Transverse colon (tissue), 4 donors: Measurements from ENCODE around the gene SMAP1.

ENCODE experiments used
- EP300 ChIP-seq: sonication (generic); formaldehyde crosslinking; IDR thresholded peaks from one replicate; pipeline ENCODE4 v1.6.1; 2017; ENCODE audit warnings: antibody characterized with exemption, low read depth
- POLR2A ChIP-seq: fragments of 450-650 bp; IDR thresholded peaks from one replicate; pipeline ENCODE4 v1.6.1; 2016; ENCODE audit warnings: antibody characterized with exemption, mild to moderate bottlenecking, moderate library complexity
- POLR2AphosphoS5 ChIP-seq, 3 donors: sonication (generic); formaldehyde crosslinking; IDR thresholded peaks; one replicate each; pipeline ENCODE4 v1.6.1; 2016; ENCODE audit warnings: antibody characterized with exemption in 3 of 3
- TF ChIP-seq, protein P1 (sequence below), 5 experiments: fragments of 200-600 bp in 3 of 5; fragments of 450-650 bp in 2 of 5; sonication (generic) in 3 of 5; IDR thresholded peaks; 1 replicate in 2 of 5; 2 replicates in 3 of 5; pipeline ENCODE4 v1.5.1; 2016 to 2017; ENCODE audit warnings: antibody characterized with exemption in 5 of 5, inconsistent platforms in 3 of 5, mild to moderate bottlenecking in 2 of 5, moderate library complexity in 1 of 5

DNA sequence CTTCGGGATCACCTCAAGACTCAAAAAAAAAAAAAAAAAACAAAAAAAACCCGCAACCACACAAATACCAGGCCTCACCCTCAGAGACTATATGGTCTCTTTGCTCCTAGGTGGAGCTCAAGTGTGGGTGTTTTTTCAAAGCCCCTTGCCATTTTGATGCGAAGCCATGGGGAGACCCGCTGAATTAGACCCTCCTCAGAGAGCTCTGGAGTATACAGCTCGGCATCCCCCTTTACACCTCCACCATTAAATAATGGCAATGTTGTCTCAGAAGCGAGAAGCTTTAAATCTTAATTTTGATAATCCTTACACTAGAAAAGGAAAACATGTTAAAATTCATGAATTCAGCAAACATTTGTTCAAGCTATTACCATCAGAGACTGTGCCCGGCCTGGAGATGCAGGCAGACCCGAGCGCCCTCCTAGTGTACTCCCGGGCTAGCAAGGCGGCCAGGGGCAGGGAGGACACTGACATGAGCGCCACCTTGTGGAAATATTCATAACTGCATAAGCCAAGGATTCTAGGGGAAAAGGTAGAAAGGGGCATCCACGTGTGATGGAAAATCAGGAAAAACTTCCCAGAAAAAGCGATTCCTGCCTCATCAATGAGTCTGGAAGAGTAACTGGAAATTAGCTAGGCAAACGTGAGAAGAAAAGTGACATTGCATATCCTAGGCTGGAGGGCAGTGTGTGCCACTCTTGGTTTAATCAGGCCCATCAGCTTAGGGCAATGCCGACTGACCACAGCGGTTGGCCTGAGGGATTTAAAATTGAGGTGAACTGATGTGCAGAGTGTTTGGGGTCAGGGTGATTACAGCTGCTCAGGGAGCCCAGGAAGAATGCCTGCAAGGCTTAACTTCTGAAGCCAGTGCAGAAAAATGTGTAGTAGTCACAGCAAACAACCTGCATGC, 216.6 kb downstream of the SMAP1 start:
- TF ChIP-seq, protein P1, sequence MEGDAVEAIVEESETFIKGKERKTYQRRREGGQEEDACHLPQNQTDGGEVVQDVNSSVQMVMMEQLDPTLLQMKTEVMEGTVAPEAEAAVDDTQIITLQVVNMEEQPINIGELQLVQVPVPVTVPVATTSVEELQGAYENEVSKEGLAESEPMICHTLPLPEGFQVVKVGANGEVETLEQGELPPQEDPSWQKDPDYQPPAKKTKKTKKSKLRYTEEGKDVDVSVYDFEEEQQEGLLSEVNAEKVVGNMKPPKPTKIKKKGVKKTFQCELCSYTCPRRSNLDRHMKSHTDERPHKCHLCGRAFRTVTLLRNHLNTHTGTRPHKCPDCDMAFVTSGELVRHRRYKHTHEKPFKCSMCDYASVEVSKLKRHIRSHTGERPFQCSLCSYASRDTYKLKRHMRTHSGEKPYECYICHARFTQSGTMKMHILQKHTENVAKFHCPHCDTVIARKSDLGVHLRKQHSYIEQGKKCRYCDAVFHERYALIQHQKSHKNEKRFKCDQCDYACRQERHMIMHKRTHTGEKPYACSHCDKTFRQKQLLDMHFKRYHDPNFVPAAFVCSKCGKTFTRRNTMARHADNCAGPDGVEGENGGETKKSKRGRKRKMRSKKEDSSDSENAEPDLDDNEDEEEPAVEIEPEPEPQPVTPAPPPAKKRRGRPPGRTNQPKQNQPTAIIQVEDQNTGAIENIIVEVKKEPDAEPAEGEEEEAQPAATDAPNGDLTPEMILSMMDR (IDR thresholded peaks at IDR 0.05): peak; percentile 86 to 96 (median 90)
- TF ChIP-seq EP300 (no peak), POLR2A (no peak), POLR2AphosphoS5 (IDR thresholded peaks at IDR 0.05) (no peak)
